H1 (cell line): Measurements from ENCODE around the gene PTPRT. TPM values are rescaled to one million over a fixed set of nuclear protein-coding genes. Genes with fewer than 3 reads are reported as not detected.

Source experiments
- CTCF ChIA-PET: fragments of 300-600 bp; sonication (Branson Sonifier 250); formaldehyde crosslinking; loops from one replicate; lab custom pipeline; 2021; ENCODE audit not compliant: partially characterized antibody; lab: Charles Lee
- POLR2A ChIA-PET: fragments of 300-600 bp; sonication (Branson Sonifier 250); formaldehyde crosslinking; loops from one replicate; lab custom pipeline; 2021; ENCODE audit warnings: inconsistent platforms; ENCODE audit not compliant: partially characterized antibody; lab: Charles Lee
- DNase-seq, 2 experiments: peaks; one replicate each; pipeline versions ENCODE4 v3.0.0 to v3.0.0-alpha.2; 2010 to 2022; ENCODE audit warnings: low spot score in 2 of 2, low read depth in 1 of 2, mixed read lengths in 1 of 2
- FAIRE-seq: peaks from 2 replicates; lab custom pipeline; 2011; peaks lifted over from hg19 to GRCh38; lab: Jason Lieb, UNC
- H2AFZ ChIP-seq: 2 replicates; pipeline ENCODE4 v1.8.1; 2012; ENCODE audit warnings: low read length, inconsistent platforms
- H2AK5ac ChIP-seq: 2 replicates; pipeline ENCODE4 v1.6.1; 2013; ENCODE audit warnings: low read depth, low read length
- H2BK120ac ChIP-seq: replicated peaks from 2 replicates; pipeline ENCODE3; 2013; ENCODE audit warnings: low read depth, low read length, inconsistent platforms
- H2BK12ac ChIP-seq: 2 replicates; pipeline ENCODE4 v1.6.1; 2013; ENCODE audit warnings: low read depth, low read length
- H2BK15ac ChIP-seq: 2 replicates; pipeline ENCODE4 v1.6.1; 2013; ENCODE audit warnings: low read length
- H2BK20ac ChIP-seq: 2 replicates; pipeline ENCODE4 v1.6.1; 2013; ENCODE audit warnings: low read length
- H2BK5ac ChIP-seq: 2 replicates; pipeline ENCODE4 v1.6.1; 2013; ENCODE audit warnings: low read depth, low read length
- H3K14ac ChIP-seq: 2 replicates; pipeline ENCODE4 v1.6.1; 2013; ENCODE audit warnings: inconsistent platforms; ENCODE audit not compliant: insufficient read length
- H3K18ac ChIP-seq: 2 replicates; pipeline ENCODE4 v1.6.1; 2013; ENCODE audit warnings: low read length; ENCODE audit errors: extremely low read depth
- H3K23ac ChIP-seq: 2 replicates; pipeline ENCODE4 v1.6.1; 2013; ENCODE audit warnings: inconsistent platforms; ENCODE audit not compliant: insufficient read length
- H3K23me2 ChIP-seq: 2 replicates; pipeline ENCODE4 v1.6.1; 2013; ENCODE audit warnings: low read depth, low read length
- H3K27ac ChIP-seq: 2 replicates; pipeline ENCODE4 v1.6.1; 2011; ENCODE audit warnings: low read depth, low read length, inconsistent platforms
- H3K27me3 ChIP-seq, 4 experiments: replicated peaks in 1 of 4; 1 replicate in 1 of 4; 2 replicates in 3 of 4; pipeline versions ENCODE4 v1.6.1 to v1.8.1; 2011 to 2013; ENCODE audit warnings: low read length in 3 of 4, mild to moderate bottlenecking in 3 of 4, inconsistent platforms in 2 of 4, mixed read lengths in 2 of 4, moderate library complexity in 1 of 4; ENCODE audit not compliant: control insufficient read depth in 3 of 4, insufficient read depth in 3 of 4; ENCODE audit errors: extremely low read depth in 1 of 4
- H3K36me3 ChIP-seq, 4 experiments: 2 replicates each; pipeline versions ENCODE4 v1.6.1 to v1.8.1; 2011 to 2013; ENCODE audit warnings: mild to moderate bottlenecking in 4 of 4, low read length in 3 of 4, moderate library complexity in 2 of 4, control low read depth in 1 of 4, inconsistent platforms in 1 of 4; ENCODE audit not compliant: insufficient read depth in 4 of 4, control insufficient read depth in 2 of 4
- H3K4ac ChIP-seq: replicated peaks from 2 replicates; pipeline ENCODE3; 2013; ENCODE audit warnings: low read length, low read depth, mixed read lengths, inconsistent platforms; ENCODE audit not compliant: insufficient read length
- H3K4me1 ChIP-seq, 4 experiments: replicated peaks in 1 of 4; 1 replicate in 1 of 4; 2 replicates in 3 of 4; pipeline versions ENCODE4 v1.6.1 to v1.8.1; 2011 to 2013; ENCODE audit warnings: low read length in 3 of 4, inconsistent platforms in 2 of 4, mixed read lengths in 1 of 4; ENCODE audit not compliant: insufficient read depth in 4 of 4, control insufficient read depth in 3 of 4
- H3K4me2 ChIP-seq, 2 experiments: 2 replicates each; pipeline versions ENCODE4 v1.6.1 to v1.8.1; 2011 to 2013; ENCODE audit warnings: low read depth in 2 of 2, low read length in 2 of 2, control low read depth in 1 of 2, inconsistent platforms in 1 of 2, mild to moderate bottlenecking in 1 of 2; ENCODE audit not compliant: insufficient read depth in 1 of 2
- H3K4me3 ChIP-seq, 4 experiments: fragments of 200-600, 300-600 bp in 1 of 4; sonication (generic), shearing (Covaris generic), sonication (Bioruptor Twin) in 1 of 4; 2 replicates each; pipeline versions ENCODE4 v1.5.1 to v1.8.1; 2011 to 2016; ENCODE audit warnings: low read length in 4 of 4, low read depth in 3 of 4, control low read depth in 2 of 4, inconsistent platforms in 2 of 4, mild to moderate bottlenecking in 2 of 4, mixed read lengths in 1 of 4, moderate library complexity in 1 of 4; ENCODE audit not compliant: insufficient read depth in 2 of 4; ENCODE audit errors: extremely low read depth in 1 of 4
- H3K56ac ChIP-seq: replicated peaks from 2 replicates; pipeline ENCODE3; 2013; ENCODE audit warnings: low read depth, mild to moderate bottlenecking, mixed read lengths, low read length, inconsistent platforms; ENCODE audit not compliant: insufficient read length
- H3K79me1 ChIP-seq: 2 replicates; pipeline ENCODE4 v1.6.1; 2013; ENCODE audit warnings: low read depth, low read length, control low read depth
- H3K79me2 ChIP-seq, 2 experiments: 2 replicates each; pipeline versions ENCODE4 v1.6.1 to v1.8.1; 2012 to 2013; ENCODE audit warnings: low read length in 2 of 2, mild to moderate bottlenecking in 2 of 2, inconsistent platforms in 1 of 2; ENCODE audit not compliant: insufficient read depth in 2 of 2, control insufficient read depth in 1 of 2
- H3K9ac ChIP-seq, 4 experiments: replicated peaks in 1 of 4; 1 replicate in 1 of 4; 2 replicates in 3 of 4; pipeline versions ENCODE4 v1.6.1 to v1.8.1; 2011 to 2013; ENCODE audit warnings: low read depth in 3 of 4, low read length in 3 of 4, control low read depth in 2 of 4, mild to moderate bottlenecking in 2 of 4, moderate library complexity in 2 of 4, inconsistent platforms in 1 of 4; ENCODE audit errors: extremely low read depth in 1 of 4
- H3K9me3 ChIP-seq, 2 experiments: 2 replicates each; pipeline versions ENCODE4 v1.6.1 to v1.8.1; 2012 to 2013; ENCODE audit warnings: mild to moderate bottlenecking in 2 of 2, moderate library complexity in 2 of 2, control low read depth in 1 of 2, inconsistent platforms in 1 of 2, low read depth in 1 of 2, low read length in 1 of 2, mixed read lengths in 1 of 2; ENCODE audit not compliant: insufficient read depth in 2 of 2
- H4K20me1 ChIP-seq, 2 experiments: replicated peaks in 1 of 2; 2 replicates each; pipeline versions ENCODE3 to v1.8.1; 2011 to 2013; ENCODE audit warnings: inconsistent platforms in 2 of 2, low read length in 2 of 2, mild to moderate bottlenecking in 1 of 2; ENCODE audit not compliant: insufficient read depth in 2 of 2, control insufficient read depth in 1 of 2
- H4K5ac ChIP-seq: 2 replicates; pipeline ENCODE4 v1.6.1; 2013; ENCODE audit warnings: low read length, low read depth, mixed read lengths, inconsistent platforms; ENCODE audit not compliant: insufficient read length
- H4K8ac ChIP-seq: 2 replicates; pipeline ENCODE4 v1.8.0; 2013; ENCODE audit warnings: mild to moderate bottlenecking, moderate library complexity, low read length, inconsistent platforms; ENCODE audit not compliant: insufficient read depth; ENCODE audit errors: extremely low read depth
- H4K91ac ChIP-seq: replicated peaks from 2 replicates; pipeline ENCODE3; 2013; ENCODE audit warnings: low read length, mixed read lengths, inconsistent platforms; ENCODE audit not compliant: insufficient read length
- BCL11A ChIP-seq, 2 experiments: IDR thresholded peaks; one replicate each; pipeline ENCODE4 v1.6.1; 2011; ENCODE audit warnings: low read depth in 2 of 2, low read length in 2 of 2, mild to moderate bottlenecking in 2 of 2
- BRCA1 ChIP-seq: IDR thresholded peaks from 2 replicates; pipeline ENCODE4 v1.6.1; 2012; ENCODE audit warnings: low read depth, low read length, improper control_type of control experiment
- CHD2 ChIP-seq: IDR thresholded peaks from 2 replicates; pipeline ENCODE4 v1.6.1; 2012; ENCODE audit warnings: low read length, improper control_type of control experiment
- CTBP2 ChIP-seq: IDR thresholded peaks from 2 replicates; pipeline ENCODE4 v1.7.0; 2011; ENCODE audit warnings: borderline replicate concordance, mild to moderate bottlenecking, moderate library complexity, mixed read lengths, low read length; ENCODE audit not compliant: insufficient read depth, insufficient read length
- SIX5 ChIP-seq: IDR thresholded peaks from 2 replicates; pipeline ENCODE4 v1.6.1; 2011; ENCODE audit warnings: mild to moderate bottlenecking, low read depth, low read length
- TBP ChIP-seq: IDR thresholded peaks from 2 replicates; pipeline ENCODE4 v1.6.1; 2011; ENCODE audit warnings: low read depth, low read length, improper control_type of control experiment
- TEAD4 ChIP-seq: IDR thresholded peaks from 2 replicates; pipeline ENCODE4 v1.6.1; 2012; ENCODE audit warnings: low read depth, low read length, inconsistent platforms, mixed read lengths
- USF2 ChIP-seq: IDR thresholded peaks from 2 replicates; pipeline ENCODE4 v1.6.1; 2011; ENCODE audit warnings: low read length, improper control_type of control experiment
- WGBS, 2 experiments: shearing (Covaris generic) in 1 of 2; methylation state at CpG; one replicate each; pipeline versions ENCODE4 v1.1.6 to v1.1.7; 2013 to 2015; ENCODE audit warnings: low lambda C conversion rate in 2 of 2, mixed read lengths in 2 of 2, inconsistent platforms in 1 of 2, low coverage in 1 of 2, missing lambda C conversion rate in 1 of 2; ENCODE audit not compliant: insufficient replicate concordance in 2 of 2, insufficient coverage in 1 of 2, insufficient read length in 1 of 2; ENCODE audit errors: extremely low coverage in 1 of 2, missing lambda C conversion rate in 1 of 2; 5-methylcytosine and 5-hydroxymethylcytosine counted together
- polyA plus RNA-seq, 7 experiments: library from polyadenylated mRNA; depleted of rRNA in 3 of 7; stranded (reverse) in 5 of 7; unstranded in 2 of 7; fragments of >200 nt in 5 of 7; fragments of 200-250 nt in 2 of 7; gene quantifications; 1 replicate in 5 of 7; 2 replicates in 1 of 7; 4 replicates in 1 of 7; pipeline versions ENCODE4 v1.2.1 to v1.2.3, GENCODE V29; 2011 to 2013; ENCODE audit warnings: missing spikeins in 2 of 7, mixed read lengths in 2 of 7
- total RNA-seq: library from RNA; stranded (reverse); fragmentation: NEBNext Ultra II Directional; extraction: Animal tissue kit (Norgen Biotek cat#: 25700); gene quantifications from 2 replicates; pipeline ENCODE4 v1.2.1, GENCODE V29; 2021

PTPRT gene
- total and polyA plus RNA-seq, 2 of the 8 experiments (the other 6 are each of a cell fraction or from before 2014, with no cell fraction given): 0.33 to 1.8 TPM

DNA sequence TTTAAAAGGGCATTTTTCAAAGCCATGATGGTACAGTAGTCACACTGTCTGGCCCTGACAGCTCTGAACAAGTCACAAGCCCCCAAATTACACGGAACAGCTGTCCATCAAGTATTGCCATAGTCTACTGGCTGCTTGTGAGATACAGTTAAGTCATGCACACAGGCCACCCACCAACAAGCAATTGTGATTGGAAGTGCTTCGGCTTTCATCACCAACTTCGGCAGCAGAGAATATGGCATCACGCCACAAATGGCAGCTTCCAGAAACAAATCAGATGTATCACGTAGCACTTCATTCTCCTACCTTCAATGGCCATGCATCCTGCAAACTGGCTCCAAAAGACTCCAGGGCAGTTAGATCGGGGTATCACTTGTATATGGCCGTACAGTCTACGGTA lies 160.5 kb downstream of the PTPRT start:
- ChIA-PET POLR2A (no interaction called here), CTCF (no interaction called here)
- Histone ChIP-seq H2AK5ac (no peak overlapping the region), H3K4me1 (peaks cover 0 to 3% (median under 1%) of the 10 kb centered on the region in 4 experiments; a peak in 1 of 7 replicates), H2BK15ac (no peak overlapping the region), H3K4ac (no peak overlapping the region), H4K8ac (no peak overlapping the region), H3K56ac (no peak overlapping the region), H3K4me3 (no peak overlapping the region), H3K18ac (no peak overlapping the region), H3K79me2 (no peaks in the 10 kb centered on the region), H3K9ac (no peak overlapping the region), H3K23ac (no peak overlapping the region), H3K9me3 (no peaks in the 10 kb centered on the region), H3K79me1 (no peaks in the 10 kb centered on the region), H3K36me3 (no peaks in the 10 kb centered on the region), H3K4me2 (no peak overlapping the region), H2BK5ac (no peak overlapping the region), H2BK20ac (no peak overlapping the region), H2BK12ac (no peak overlapping the region), H4K20me1 (no peaks in the 10 kb centered on the region), H3K14ac (no peak overlapping the region), H2AFZ (no peak overlapping the region), H4K91ac (no peak overlapping the region), H3K27ac (no peak overlapping the region), H3K23me2 (no peaks in the 10 kb centered on the region), H3K27me3 (no peaks in the 10 kb centered on the region; a peak in 1 of 7 replicates), H4K5ac (no peak overlapping the region), H2BK120ac (no peak overlapping the region)
- 89% methylated on average over 8 of the region's 8 CpGs; no CpG with 5 or more reads in 1 of the 2 experiments for WGBS, 2 experiments
- FAIRE-seq (no peak), DNase-seq (no peak)
- TF ChIP-seq CHD2: no peak
- TF ChIP-seq USF2: no peak
- TF ChIP-seq BRCA1: no peak
- no peak for TF ChIP-seq TEAD4
- no peak for TF ChIP-seq TBP
- TF ChIP-seq SIX5: no peak
- no peak for TF ChIP-seq CTBP2
- no peak for TF ChIP-seq BCL11A (IDR thresholded peaks at IDR 0.05; ENCODE audit: low read depth in 2 of 2, low read length in 2 of 2)
